Colonic mucosa (tissue), 4 donors: ENCODE measurements around the gene PGF. TPM values are rescaled to one million over a fixed set of nuclear protein-coding genes. Genes with fewer than 3 reads are reported as not detected.

Experiments used
- DNase-seq: peaks from one replicate; pipeline ENCODE4 v3.0.0-alpha.2; 2020
- H3K27ac ChIP-seq: fragments of 200-600 bp; one replicate; pipeline ENCODE4 v1.8.0; 2021
- H3K27me3 ChIP-seq: fragments of 200-600 bp; one replicate; pipeline ENCODE4 v1.8.0; 2021
- H3K36me3 ChIP-seq: fragments of 200-600 bp; one replicate; pipeline ENCODE4 v1.8.0; 2021
- H3K4me1 ChIP-seq: fragments of 200-600 bp; one replicate; pipeline ENCODE4 v1.8.0; 2021; ENCODE audit warnings: mild to moderate bottlenecking
- H3K4me3 ChIP-seq: fragments of 200-600 bp; one replicate; pipeline ENCODE4 v1.8.0; 2021
- H3K9ac ChIP-seq, 2 donors: one replicate each; pipeline ENCODE4 v1.7.0; 2013; ENCODE audit warnings: control low read depth in 2 of 2, low read depth in 2 of 2, low read length in 2 of 2
- H3K9me3 ChIP-seq: fragments of 200-600 bp; one replicate; pipeline ENCODE4 v1.8.0; 2021
- CTCF ChIP-seq: fragments of 200-600 bp; IDR thresholded peaks from one replicate; pipeline ENCODE4 v1.8.0; 2022; ENCODE audit warnings: antibody characterized with exemption, mild to moderate bottlenecking
- intact Hi-C: fragments of 100-400 bp; cut with DNase I; formaldehyde crosslinking; loops from one replicate; pipeline ENCODE4 v1.14.1; 2022
- total RNA-seq, 2 donors: library from RNA; stranded (reverse); fragmentation: NEBNext Ultra II Directional in 1 of 2; extraction: Animal tissue kit (Norgen Biotek cat#: 25700) in 1 of 2; gene quantifications; one replicate each; pipeline ENCODE4 v1.2.1, GENCODE V29; 2021
- donor health status: healthy.
- donor health status: DM: no; HTN: no; CAD: no.
- donor health status: DM: no; HTN: no; CAD: no.

The PGF gene
- total RNA-seq, 2 donors from 2014 or later, result 0.57 to 2.2 TPM

GRCh38 chr14:74897642-74898041 lies 57.8 kb downstream of the PGF start:
- Histone ChIP-seq H3K9me3 (no peaks in the 10 kb centered on the region), H3K4me3 (no peak overlapping the region), H3K27me3 (no peaks in the 10 kb centered on the region), H3K9ac (no peak overlapping the region), H3K4me1 (no peaks in the 10 kb centered on the region), H3K36me3 (peaks cover 67% of the 10 kb centered on the region), H3K27ac (no peak overlapping the region)
- no peak for TF ChIP-seq CTCF
- intact Hi-C loops, result no loop called here
- DNase-seq, result no peak

GRCh38 chr14:74896400-74896799 lies 59.0 kb downstream of the PGF start:
- Histone ChIP-seq H3K9ac (no peak overlapping the region), H3K27ac (no peak overlapping the region), H3K4me3 (no peak overlapping the region), H3K27me3 (no peaks in the 10 kb centered on the region), H3K9me3 (no peaks in the 10 kb centered on the region), H3K36me3 (peaks cover 63% of the 10 kb centered on the region), H3K4me1 (no peaks in the 10 kb centered on the region)
- TF ChIP-seq CTCF, result no peak
- no peak for DNase-seq
- intact Hi-C loops, result no loop called here

GRCh38 chr14:74893614-74894091 lies 61.7 kb downstream of the PGF start:
- H3K4me1 ChIP-seq, result no peaks in the 10 kb centered on the region
- no peaks in the 10 kb centered on the region for H3K27me3 ChIP-seq
- H3K27ac ChIP-seq, result no peak overlapping the region
- H3K9me3 ChIP-seq, result no peaks in the 10 kb centered on the region
- intact Hi-C loops, result no loop called here
- no peak overlapping the region for H3K9ac ChIP-seq
- DNase-seq, result no peak
- H3K36me3 ChIP-seq, result peaks cover 52% of the 10 kb centered on the region
- no peak overlapping the region for H3K4me3 ChIP-seq
- no peak for TF ChIP-seq CTCF

- Histone ChIP-seq H3K27me3 (no peaks in the 10 kb centered on the region), H3K36me3 (peaks cover 46% of the 10 kb centered on the region), H3K4me1 (no peaks in the 10 kb centered on the region), H3K9me3 (no peaks in the 10 kb centered on the region), H3K9ac (no peak overlapping the region), H3K4me3 (no peak overlapping the region), H3K27ac (no peak overlapping the region)
- no peak for TF ChIP-seq CTCF
- no peak for DNase-seq
- intact Hi-C loops, result no loop called here
These were observed 62.7 kb downstream of the PGF start for GRCh38 chr14:74892745-74893144.

GRCh38 chr14:74891870-74892269 lies 63.5 kb downstream of the PGF start:
- H3K27me3 ChIP-seq, result no peaks in the 10 kb centered on the region
- H3K27ac ChIP-seq, result no peak overlapping the region
- no peak overlapping the region for H3K4me3 ChIP-seq
- H3K4me1 ChIP-seq, result no peaks in the 10 kb centered on the region
- DNase-seq, result no peak
- TF ChIP-seq CTCF, result no peak
- no peak overlapping the region for H3K9ac ChIP-seq
- peaks cover 42% of the 10 kb centered on the region for H3K36me3 ChIP-seq
- intact Hi-C loops, result no loop called here
- no peaks in the 10 kb centered on the region for H3K9me3 ChIP-seq

Other genes with a start within 250 kb of the PGF start
- gene AREL1, start 242.5 kb downstream of the PGF start, total RNA-seq, result 10 to 100 TPM; 37.2 to 37.5 TPM
- 10 to 100 TPM; 40.3 to 42.2 TPM for gene FCF1, start 242.5 kb downstream of the PGF start, total RNA-seq
- 10 to 100 TPM; 36.1 to 41.7 TPM for gene YLPM1, start 192.3 kb downstream of the PGF start, total RNA-seq
- not detected for gene PROX2, start 79.5 kb downstream of the PGF start, total RNA-seq
- gene DLST, start 73.7 kb downstream of the PGF start, total RNA-seq, result 100 to 1,000 TPM; 148 to 149 TPM
- gene RPS6KL1, start 32.3 kb downstream of the PGF start, total RNA-seq, result 10 to 100 TPM in 1 of 2 donors, 1 to 10 TPM in 1; 9.1 to 14.0 TPM
- 10 to 100 TPM; 34.0 to 48.9 TPM for gene EIF2B2, start 47.3 kb upstream of the PGF start, total RNA-seq
- gene MLH3, start 95.9 kb upstream of the PGF start, total RNA-seq, result 10 to 100 TPM; 24.2 to 25.9 TPM
- gene ACYP1, start 108.4 kb upstream of the PGF start, total RNA-seq, result 10 to 100 TPM; 13.4 to 28.5 TPM
- gene ZC2HC1C, start 114.0 kb upstream of the PGF start, total RNA-seq, result 1 to 10 TPM; 3.2 to 4.6 TPM
- gene NEK9, start 171.5 kb upstream of the PGF start, total RNA-seq, result 10 to 100 TPM; 49.5 to 57.3 TPM
- gene TMED10, start 221.0 kb upstream of the PGF start, total RNA-seq, result 100 to 1,000 TPM; 387 to 432 TPM